OCI-LY3 (cell line): ENCODE data around the gene SLC38A11.
"Not testable (repeated sequence)": the region's sequence is repeated elsewhere in the genome, so short reads cannot be mapped to it uniquely, and the experiment has no call there.

Experiments
- CTCF ChIP-seq: fragments of 200-600, 300-600 bp; sonication (generic); IDR thresholded peaks from 2 replicates; pipeline ENCODE4 v1.5.1; 2014; ENCODE audit warnings: antibody characterized with exemption, low read length, low read depth
- EZH2phosphoT487 ChIP-seq: fragments of 200-600 bp; shearing (Covaris generic); IDR thresholded peaks from 2 replicates; pipeline ENCODE4 v1.6.1; 2018; ENCODE audit warnings: antibody characterized with exemption, mixed run types, low read depth

- TF ChIP-seq CTCF, EZH2phosphoT487: not testable (repeated sequence)
These were observed 21.6 kb upstream of the SLC38A11 start for GRCh38 chr2:164976875-164977470.
